Neural progenitor cell (in vitro differentiated cells): Measurements from ENCODE around the gene HOXA11. TPM values are rescaled to one million over a fixed set of nuclear protein-coding genes. Genes with fewer than 3 reads are reported as not detected.

Source experiments
- DNase-seq: peaks from one replicate; pipeline ENCODE4 v3.0.0-alpha.2; 2016; ENCODE audit warnings: low spot score
- H2AFZ ChIP-seq: fragments of 200-600 bp; sonication (generic); replicated peaks from 2 replicates; pipeline ENCODE4 v1.6.1; 2016; ENCODE audit warnings: antibody characterized with exemption
- H3F3A ChIP-seq: fragments of 200-600 bp; sonication (generic); 2 replicates; pipeline ENCODE4 v1.6.1; 2016; ENCODE audit warnings: antibody characterized with exemption, low read depth
- H3K27ac ChIP-seq: fragments of 200-600 bp; sonication (generic); 2 replicates; pipeline ENCODE4 v1.5.1; 2016; ENCODE audit warnings: mild to moderate bottlenecking
- H3K27me3 ChIP-seq: fragments of 200-600 bp; sonication (generic); 2 replicates; pipeline ENCODE4 v1.6.1; 2016; ENCODE audit warnings: mild to moderate bottlenecking, moderate library complexity
- H3K36me3 ChIP-seq: fragments of 200-600 bp; sonication (generic); 2 replicates; pipeline ENCODE4 v1.5.1; 2016
- H3K4me1 ChIP-seq: fragments of 200-600 bp; sonication (generic); 2 replicates; pipeline ENCODE4 v1.6.1; 2016; ENCODE audit warnings: mixed run types
- H3K4me2 ChIP-seq: fragments of 200-600 bp; sonication (generic); 2 replicates; pipeline ENCODE4 v1.6.1; 2016
- H3K4me3 ChIP-seq: fragments of 200-600 bp; sonication (generic); 2 replicates; pipeline ENCODE4 v1.5.1; 2016
- H3K79me2 ChIP-seq: fragments of 200-600 bp; sonication (generic); 2 replicates; pipeline ENCODE4 v1.6.1; 2016; ENCODE audit warnings: low read depth
- H3K9ac ChIP-seq: fragments of 200-600 bp; sonication (generic); 2 replicates; pipeline ENCODE4 v1.6.1; 2016
- H3K9me3 ChIP-seq: fragments of 200-600 bp; sonication (generic); 2 replicates; pipeline ENCODE4 v1.5.1; 2016; ENCODE audit warnings: low read depth
- H4K20me1 ChIP-seq: fragments of 200-600 bp; sonication (generic); 2 replicates; pipeline ENCODE4 v1.6.1; 2016; ENCODE audit warnings: low read depth
- H3K27ac Mint-ChIP-seq: 3 replicates; pipeline ENCODE4 v1.8.0; 2021; ENCODE audit warnings: mixed read lengths
- H3K27me3 Mint-ChIP-seq: 2 replicates; pipeline ENCODE4 v1.8.0; 2022; ENCODE audit warnings: low read depth, mild to moderate bottlenecking, inconsistent platforms, moderate library complexity, mixed read lengths; ENCODE audit not compliant: insufficient read depth
- H3K36me3 Mint-ChIP-seq: 3 replicates; pipeline ENCODE4 v1.8.0; 2021; ENCODE audit warnings: mixed read lengths
- H3K4me1 Mint-ChIP-seq: 3 replicates; pipeline ENCODE4 v1.8.0; 2021; ENCODE audit warnings: mixed read lengths
- H3K4me3 Mint-ChIP-seq: 3 replicates; pipeline ENCODE4 v1.8.0; 2021; ENCODE audit warnings: mild to moderate bottlenecking, moderate library complexity, mixed read lengths
- H3K9me3 Mint-ChIP-seq: 3 replicates; pipeline ENCODE4 v1.8.0; 2020; ENCODE audit warnings: mixed read lengths
- EZH2 ChIP-seq: fragments of 200-600 bp; sonication (generic); IDR thresholded peaks from 2 replicates; pipeline ENCODE4 v1.6.1; 2017; ENCODE audit warnings: antibody characterized with exemption, mild to moderate bottlenecking, moderate library complexity
- EZH2phosphoT487 ChIP-seq: fragments of 200-600 bp; sonication (generic); IDR thresholded peaks from 2 replicates; pipeline ENCODE4 v1.6.1; 2017; ENCODE audit warnings: antibody characterized with exemption
- total RNA-seq: library from RNA; depleted of rRNA; stranded (reverse); fragments of >200 nt; gene quantifications from 2 replicates; pipeline ENCODE4 v1.2.3, GENCODE V29; 2015; ENCODE audit warnings: low replicate concordance
- TF ChIP-seq, protein P1 (sequence below): fragments of 200-600 bp; sonication (generic); IDR thresholded peaks from 2 replicates; pipeline ENCODE4 v1.5.1; 2017; ENCODE audit warnings: antibody characterized with exemption, mild to moderate bottlenecking

The HOXA11 gene
- total RNA-seq, 1 donor from 2014 or later: not detected

DNA sequence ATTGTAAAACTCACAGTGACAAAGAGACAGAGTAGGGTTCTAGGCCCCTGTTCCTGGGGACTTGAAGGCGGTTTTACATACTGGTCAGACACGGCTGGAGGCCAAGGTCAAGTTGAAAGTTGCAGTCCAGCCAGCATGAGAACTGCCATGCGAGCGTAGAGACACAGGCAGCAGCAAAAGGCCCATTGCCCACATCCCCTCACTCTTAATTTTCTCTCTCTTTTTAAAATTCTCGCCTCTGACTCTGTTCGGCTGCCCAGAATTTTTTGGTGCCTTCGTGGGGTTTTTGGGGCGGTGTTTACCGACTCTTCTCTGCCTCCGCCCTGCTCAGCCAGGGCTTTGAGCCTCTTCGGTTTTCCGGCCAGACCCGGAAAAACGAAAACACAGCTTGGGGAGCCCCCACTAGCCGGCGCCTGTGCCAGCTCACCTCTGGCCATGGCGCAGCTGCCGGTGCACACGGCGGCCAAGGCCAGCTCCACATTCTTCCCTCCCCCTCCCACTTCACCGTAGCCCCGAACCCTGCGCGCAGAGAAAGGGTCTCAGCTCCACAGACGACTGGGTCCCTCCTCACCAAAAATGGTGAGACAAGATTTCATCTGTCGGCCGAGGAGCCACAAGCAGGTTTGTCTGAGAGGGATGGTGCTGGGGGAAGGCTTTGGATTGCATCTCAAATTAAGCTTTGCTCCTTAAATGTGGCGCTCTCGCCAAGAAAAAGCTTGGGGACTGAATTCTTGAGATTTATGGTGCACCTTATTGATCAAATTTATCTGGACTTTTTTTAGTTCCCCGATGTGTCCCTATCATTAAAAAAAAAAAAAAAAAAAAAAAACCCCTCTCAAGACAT lies 17.2 kb upstream of the HOXA11 start:
- H3K9me3 ChIP-seq: no peaks in the 10 kb centered on the region
- peaks cover 9% of the 10 kb centered on the region for H3K9me3 Mint-ChIP-seq
- H3K4me2 ChIP-seq: no peak overlapping the region
- peaks cover 7% of the 10 kb centered on the region for H3F3A ChIP-seq
- H3K36me3 ChIP-seq: no peaks in the 10 kb centered on the region
- H3K4me3 ChIP-seq: no peak overlapping the region
- H3K27me3 Mint-ChIP-seq: peaks cover 90% of the 10 kb centered on the region
- no peak overlapping the region for H3K27ac Mint-ChIP-seq
- peaks cover 11% of the 10 kb centered on the region for H3K4me1 Mint-ChIP-seq
- TF ChIP-seq, protein P1, sequence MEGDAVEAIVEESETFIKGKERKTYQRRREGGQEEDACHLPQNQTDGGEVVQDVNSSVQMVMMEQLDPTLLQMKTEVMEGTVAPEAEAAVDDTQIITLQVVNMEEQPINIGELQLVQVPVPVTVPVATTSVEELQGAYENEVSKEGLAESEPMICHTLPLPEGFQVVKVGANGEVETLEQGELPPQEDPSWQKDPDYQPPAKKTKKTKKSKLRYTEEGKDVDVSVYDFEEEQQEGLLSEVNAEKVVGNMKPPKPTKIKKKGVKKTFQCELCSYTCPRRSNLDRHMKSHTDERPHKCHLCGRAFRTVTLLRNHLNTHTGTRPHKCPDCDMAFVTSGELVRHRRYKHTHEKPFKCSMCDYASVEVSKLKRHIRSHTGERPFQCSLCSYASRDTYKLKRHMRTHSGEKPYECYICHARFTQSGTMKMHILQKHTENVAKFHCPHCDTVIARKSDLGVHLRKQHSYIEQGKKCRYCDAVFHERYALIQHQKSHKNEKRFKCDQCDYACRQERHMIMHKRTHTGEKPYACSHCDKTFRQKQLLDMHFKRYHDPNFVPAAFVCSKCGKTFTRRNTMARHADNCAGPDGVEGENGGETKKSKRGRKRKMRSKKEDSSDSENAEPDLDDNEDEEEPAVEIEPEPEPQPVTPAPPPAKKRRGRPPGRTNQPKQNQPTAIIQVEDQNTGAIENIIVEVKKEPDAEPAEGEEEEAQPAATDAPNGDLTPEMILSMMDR: no peak
- TF ChIP-seq EZH2phosphoT487 (peak; percentile 71), EZH2 (peak; percentile 93)
- no peak overlapping the region for H3K27ac ChIP-seq
- H4K20me1 ChIP-seq: peaks cover 92% of the 10 kb centered on the region
- no peak for DNase-seq
- no peak overlapping the region for H2AFZ ChIP-seq
- H3K4me3 Mint-ChIP-seq: no peak overlapping the region
- peaks cover 100% of the 10 kb centered on the region for H3K27me3 ChIP-seq
- no peaks in the 10 kb centered on the region for H3K4me1 ChIP-seq
- H3K9ac ChIP-seq: no peak overlapping the region
- no peaks in the 10 kb centered on the region for H3K36me3 Mint-ChIP-seq
- no peaks in the 10 kb centered on the region for H3K79me2 ChIP-seq

DNA sequence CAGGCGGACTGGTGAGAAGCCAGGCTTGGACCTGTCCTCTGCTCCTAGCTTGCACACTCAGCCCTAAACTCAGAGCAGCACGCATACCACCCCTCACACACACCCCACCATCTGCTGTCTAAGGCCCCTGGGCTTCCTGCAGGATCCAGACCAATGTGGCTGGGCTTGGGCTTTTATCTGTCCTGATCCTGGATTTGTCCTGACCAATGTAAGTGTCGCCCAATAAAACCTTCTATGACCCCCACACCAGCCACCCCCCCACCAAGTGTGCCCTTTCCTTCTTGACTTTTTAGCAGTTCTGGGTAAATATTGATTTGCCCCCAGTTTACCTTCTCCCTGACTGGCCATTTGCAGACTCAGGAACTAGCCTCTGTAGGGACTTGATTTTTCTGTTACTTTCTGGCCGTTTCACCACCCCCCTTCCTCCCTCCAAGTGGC lies 16.6 kb upstream of the HOXA11 start:
- H3K4me1 Mint-ChIP-seq: peaks cover 11% of the 10 kb centered on the region
- no peaks in the 10 kb centered on the region for H3K36me3 Mint-ChIP-seq
- TF ChIP-seq, protein P1: no peak
- TF ChIP-seq EZH2 (no peak), EZH2phosphoT487 (no peak)
- DNase-seq: no peak
- Histone ChIP-seq H3F3A (peaks cover 14% of the 10 kb centered on the region), H3K27ac (no peak overlapping the region), H3K4me3 (no peak overlapping the region), H3K79me2 (no peaks in the 10 kb centered on the region), H3K9ac (no peak overlapping the region), H3K27me3 (peaks cover 100% of the 10 kb centered on the region), H3K4me2 (no peak overlapping the region), H3K9me3 (no peaks in the 10 kb centered on the region), H3K36me3 (no peaks in the 10 kb centered on the region), H2AFZ (no peak overlapping the region), H4K20me1 (peaks cover 87% of the 10 kb centered on the region), H3K4me1 (no peaks in the 10 kb centered on the region)
- H3K27me3 Mint-ChIP-seq: peaks cover 89% of the 10 kb centered on the region
- no peak overlapping the region for H3K27ac Mint-ChIP-seq
- H3K4me3 Mint-ChIP-seq: no peak overlapping the region
- H3K9me3 Mint-ChIP-seq: peaks cover 9% of the 10 kb centered on the region

DNA sequence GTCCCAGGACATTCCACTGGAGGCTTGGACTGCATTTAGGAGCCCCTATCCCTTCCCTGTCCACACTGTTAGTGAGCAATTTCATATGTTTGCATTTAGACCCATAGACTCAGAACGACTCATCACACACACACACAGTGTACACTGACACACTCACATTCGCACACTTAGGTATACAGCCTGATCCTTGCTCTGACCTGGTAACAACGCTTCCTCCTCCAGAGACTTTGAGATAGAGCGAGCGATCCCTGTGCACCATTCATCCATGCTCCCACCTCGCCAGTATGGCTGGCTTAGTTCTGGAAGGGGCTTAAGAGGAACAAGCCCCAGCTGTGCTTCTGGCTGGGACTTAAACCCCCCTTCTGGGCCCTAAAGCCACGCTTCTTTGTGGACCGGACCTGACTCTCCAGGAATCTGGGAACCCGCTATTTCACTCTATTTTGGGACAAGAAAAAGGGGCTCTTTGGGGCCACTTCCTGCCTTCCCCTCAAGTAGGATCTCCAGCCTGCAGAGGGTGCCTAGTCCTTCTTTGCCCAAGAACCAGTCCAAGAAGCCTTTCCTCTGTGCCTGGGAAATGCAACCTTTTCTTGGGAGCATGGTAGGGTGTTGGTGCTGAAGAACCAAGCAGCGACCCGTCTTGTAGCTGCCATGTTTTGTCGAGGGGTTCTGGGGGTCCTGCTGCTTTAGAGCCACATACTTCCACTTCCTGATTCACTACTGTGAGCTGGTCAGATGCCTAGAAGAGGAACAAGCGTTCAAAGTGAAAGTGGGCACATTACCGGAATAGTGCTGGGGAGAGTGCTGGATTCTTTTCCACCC lies 15.9 kb upstream of the HOXA11 start:
- H3K4me3 Mint-ChIP-seq: peak overlapping the region; percentile 74
- Histone ChIP-seq H3K9me3 (no peaks in the 10 kb centered on the region), H3K27ac (no peak overlapping the region), H3F3A (peaks cover 16% of the 10 kb centered on the region), H3K27me3 (peaks cover 100% of the 10 kb centered on the region), H3K9ac (no peak overlapping the region), H3K4me2 (peak overlapping the region; percentile 71), H3K4me3 (no peak overlapping the region), H3K4me1 (no peaks in the 10 kb centered on the region), H3K79me2 (no peaks in the 10 kb centered on the region), H2AFZ (no peak overlapping the region), H4K20me1 (peaks cover 85% of the 10 kb centered on the region), H3K36me3 (no peaks in the 10 kb centered on the region)
- H3K27ac Mint-ChIP-seq: no peak overlapping the region
- H3K27me3 Mint-ChIP-seq: peaks cover 87% of the 10 kb centered on the region
- peak; percentile 49 for DNase-seq
- no peaks in the 10 kb centered on the region for H3K36me3 Mint-ChIP-seq
- peaks cover 7% of the 10 kb centered on the region for H3K9me3 Mint-ChIP-seq
- H3K4me1 Mint-ChIP-seq: peaks cover 11% of the 10 kb centered on the region
- TF ChIP-seq EZH2: peak; percentile 29
- TF ChIP-seq EZH2phosphoT487: peak; percentile 66
- TF ChIP-seq, protein P1: no peak
